HepG2 (cell line): ENCODE data around the gene WDR37. TPM values are rescaled to one million over a fixed set of nuclear protein-coding genes. Genes with fewer than 3 reads are reported as not detected.

Experiments
- ATAC-seq: fragments of 200-7000 bp; cut with Tn5 transposase; 3 replicates; pipeline ENCODE4 v1.9.1; 2020; ENCODE audit warnings: mild to moderate bottlenecking, moderate library complexity
- BruUV-seq: library from RNA; stranded (reverse); fragments of 400-500 nt; replicated peaks from 2 replicates; lab custom pipeline; 2021; lab: Mats Ljungman, UMichigan
- CTCF ChIA-PET: fragments of 300-600 bp; formaldehyde crosslinking; extraction: SDS; loops from one replicate; lab custom pipeline; 2021; ENCODE audit warnings: low total read pairs, inconsistent platforms, low intra/inter-chr PET ratio; lab: Yijun Ruan, JAX
- POLR2A ChIA-PET: fragments of 350-600 bp; sonication (Branson Sonifier 250); formaldehyde crosslinking; loops from one replicate; lab custom pipeline; 2020; ENCODE audit warnings: antibody characterized with exemption, inconsistent platforms; lab: Yijun Ruan, JAX
- DNase-seq: peaks from one replicate; pipeline ENCODE4 v3.0.0-alpha.2; 2015; ENCODE audit warnings: low spot score
- FAIRE-seq: peaks from 3 replicates; lab custom pipeline; 2011; peaks lifted over from hg19 to GRCh38; lab: Jason Lieb, UNC
- H2AFZ ChIP-seq: one replicate; pipeline ENCODE4 v1.6.1; 2011; ENCODE audit warnings: low read length, inconsistent platforms
- H3K27ac ChIP-seq: fragments of 300-600 bp; 3 replicates; pipeline ENCODE4 v1.8.0; 2011; ENCODE audit warnings: mixed run types, mild to moderate bottlenecking, mixed read lengths, low read length, inconsistent platforms; ENCODE audit not compliant: insufficient read depth; ENCODE audit errors: extremely low read length
- H3K27me3 ChIP-seq, 2 experiments: fragments of 200-600 bp in 1 of 2; 2 replicates in 1 of 2; 3 replicates in 1 of 2; pipeline versions ENCODE4 v1.6.0 to v1.8.0; 2011; ENCODE audit warnings: low read length in 2 of 2, mild to moderate bottlenecking in 2 of 2, moderate library complexity in 2 of 2, inconsistent platforms in 1 of 2; ENCODE audit not compliant: insufficient read depth in 2 of 2, control insufficient read depth in 1 of 2
- H3K36me3 ChIP-seq, 2 experiments: fragments of 200-600 bp in 1 of 2; replicated peaks in 1 of 2; 2 replicates in 1 of 2; 3 replicates in 1 of 2; pipeline versions ENCODE4 v1.5.1 to v1.8.0; 2011; ENCODE audit warnings: low read length in 2 of 2, inconsistent platforms in 1 of 2; ENCODE audit not compliant: insufficient read depth in 2 of 2, control insufficient read depth in 1 of 2
- H3K4me1 ChIP-seq: 2 replicates; pipeline ENCODE4 v1.5.1; 2012; ENCODE audit warnings: low read length, inconsistent platforms; ENCODE audit not compliant: insufficient read depth
- H3K4me2 ChIP-seq: 2 replicates; pipeline ENCODE4 v1.6.0; 2011; ENCODE audit warnings: low read depth, low read length, inconsistent platforms
- H3K4me3 ChIP-seq, 3 experiments: fragments of 200-600 bp in 1 of 3; sonication (generic), shearing (Covaris generic) in 1 of 3; replicated peaks in 1 of 3; 2 replicates each; pipeline ENCODE4 v1.5.1; 2011 to 2016; ENCODE audit warnings: low read length in 3 of 3, inconsistent platforms in 2 of 3, low read depth in 2 of 3, mild to moderate bottlenecking in 2 of 3, control low read depth in 1 of 3, mixed read lengths in 1 of 3; ENCODE audit not compliant: insufficient read depth in 1 of 3
- H3K79me2 ChIP-seq: one replicate; pipeline ENCODE4 v1.6.1; 2011; ENCODE audit warnings: low read length, inconsistent platforms; ENCODE audit not compliant: insufficient read depth
- H3K9ac ChIP-seq: 2 replicates; pipeline ENCODE4 v1.6.0; 2011; ENCODE audit warnings: mild to moderate bottlenecking, low read depth, low read length, inconsistent platforms; ENCODE audit not compliant: insufficient read depth
- H3K9me3 ChIP-seq: 2 replicates; pipeline ENCODE4 v1.5.1; 2012; ENCODE audit warnings: mild to moderate bottlenecking, low read length
- H4K20me1 ChIP-seq: 2 replicates; pipeline ENCODE4 v1.6.0; 2011; ENCODE audit warnings: inconsistent platforms, mild to moderate bottlenecking, low read length, moderate library complexity; ENCODE audit not compliant: insufficient read depth
- HNRNPL ChIP-seq: fragments of 200-400 bp; formaldehyde crosslinking; IDR thresholded peaks from 2 replicates; pipeline ENCODE4 v1.6.1; 2017; ENCODE audit warnings: mild to moderate bottlenecking, low read depth, low read length
- ZBTB42 ChIP-seq: sonication (generic); formaldehyde crosslinking; IDR thresholded peaks from 2 replicates; pipeline ENCODE4 v1.5.0; 2020; ENCODE audit warnings: mild to moderate bottlenecking, missing genetic modification reagents
- ZNF792 ChIP-seq: IDR thresholded peaks from 2 replicates; pipeline ENCODE4 v1.6.1; 2016
- ZNF83 ChIP-seq: sonication (generic); formaldehyde crosslinking; IDR thresholded peaks from 2 replicates; pipeline ENCODE4 v1.4.0; 2020; ENCODE audit warnings: missing genetic modification reagents, mild to moderate bottlenecking, borderline replicate concordance
- WGBS: methylation state at CpG from one replicate; pipeline ENCODE4 v1.1.6; 2017; ENCODE audit warnings: low lambda C conversion rate; 5-methylcytosine and 5-hydroxymethylcytosine counted together
- in situ Hi-C: cut with HindIII; loops from 2 replicates; pipeline ENCODE4 v1.10.0; 2017; ENCODE audit warnings: low pct_unique_long_range_greater_than_20kb; ENCODE audit not compliant: extremely low pct_ligation_motif_present
- intact Hi-C: fragments of 100-400 bp; cut with micrococcal nuclease; formaldehyde crosslinking; loops from one replicate; pipeline ENCODE4 v1.10.0; 2022; ENCODE audit not compliant: unreplicated experiment
- polyA plus RNA-seq, 8 experiments: library from polyadenylated mRNA; depleted of rRNA in 3 of 8; stranded (reverse) in 7 of 8; unstranded in 1 of 8; fragments of >200 nt; fragmentation: Illumina TruSeq in 4 of 8; extraction: Trizol in 4 of 8; gene quantifications; 2 replicates each; pipeline versions ENCODE4 v1.2.1 to v1.2.3, GENCODE V29; 2011 to 2016; ENCODE audit warnings: low read depth in 4 of 8, missing spikeins in 1 of 8, mixed read lengths in 1 of 8; ENCODE audit not compliant: insufficient read depth in 1 of 8
- total RNA-seq, 5 experiments: library from RNA; depleted of rRNA; stranded (reverse); fragments of >200 nt; fragmentation: Illumina TruSeq; extraction: Trizol; gene quantifications; 2 replicates each; pipeline ENCODE4 v1.2.3, GENCODE V29; 2016; ENCODE audit warnings: low read depth in 1 of 5
- TF ChIP-seq, protein P1 (sequence below): sonication (generic); formaldehyde crosslinking; IDR thresholded peaks from 2 replicates; pipeline ENCODE4 v1.5.0; 2020; ENCODE audit warnings: mild to moderate bottlenecking, missing genetic modification reagents
- TF ChIP-seq, protein P2 (sequence below): sonication (generic); formaldehyde crosslinking; IDR thresholded peaks from 2 replicates; pipeline ENCODE4 v1.4.0; 2020; ENCODE audit warnings: missing genetic modification reagents
- TF ChIP-seq, protein P3 (sequence below): sonication (generic); formaldehyde crosslinking; IDR thresholded peaks from 2 replicates; pipeline ENCODE4 v1.4.0; 2020; ENCODE audit warnings: mild to moderate bottlenecking, missing genetic modification reagents

The WDR37 gene
- total and polyA plus RNA-seq, 2 of the 13 experiments (the other 11 are each of a cell fraction or from before 2014, with no cell fraction given) = 5.9 to 7.5 TPM

DNA sequence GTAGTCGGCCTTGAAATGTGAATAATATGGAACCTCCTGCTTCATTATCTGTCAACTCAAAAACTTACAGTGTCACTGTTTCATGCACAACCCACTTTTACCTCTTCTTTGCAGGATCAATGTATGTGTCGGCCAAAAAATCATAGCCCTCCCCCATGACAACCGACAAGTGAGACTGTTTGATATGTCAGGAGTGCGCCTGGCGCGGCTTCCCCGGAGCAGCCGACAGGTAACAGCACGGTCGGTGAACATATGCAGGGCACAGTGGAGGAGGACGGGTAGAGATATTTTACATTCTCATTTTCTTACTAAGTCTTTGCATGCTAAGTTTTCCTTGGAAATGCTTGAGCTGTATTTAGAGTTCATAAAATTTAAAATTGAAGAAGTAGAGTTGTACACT lies 68.6 kb downstream of the WDR37 start (continued):
- TF ChIP-seq, protein P1, sequence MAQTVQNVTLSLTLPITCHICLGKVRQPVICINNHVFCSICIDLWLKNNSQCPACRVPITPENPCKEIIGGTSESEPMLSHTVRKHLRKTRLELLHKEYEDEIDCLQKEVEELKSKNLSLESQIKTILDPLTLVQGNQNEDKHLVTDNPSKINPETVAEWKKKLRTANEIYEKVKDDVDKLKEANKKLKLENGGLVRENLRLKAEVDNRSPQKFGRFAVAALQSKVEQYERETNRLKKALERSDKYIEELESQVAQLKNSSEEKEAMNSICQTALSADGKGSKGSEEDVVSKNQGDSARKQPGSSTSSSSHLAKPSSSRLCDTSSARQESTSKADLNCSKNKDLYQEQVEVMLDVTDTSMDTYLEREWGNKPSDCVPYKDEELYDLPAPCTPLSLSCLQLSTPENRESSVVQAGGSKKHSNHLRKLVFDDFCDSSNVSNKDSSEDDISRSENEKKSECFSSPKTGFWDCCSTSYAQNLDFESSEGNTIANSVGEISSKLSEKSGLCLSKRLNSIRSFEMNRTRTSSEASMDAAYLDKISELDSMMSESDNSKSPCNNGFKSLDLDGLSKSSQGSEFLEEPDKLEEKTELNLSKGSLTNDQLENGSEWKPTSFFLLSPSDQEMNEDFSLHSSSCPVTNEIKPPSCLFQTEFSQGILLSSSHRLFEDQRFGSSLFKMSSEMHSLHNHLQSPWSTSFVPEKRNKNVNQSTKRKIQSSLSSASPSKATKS = no peak
- TF ChIP-seq, protein P2, sequence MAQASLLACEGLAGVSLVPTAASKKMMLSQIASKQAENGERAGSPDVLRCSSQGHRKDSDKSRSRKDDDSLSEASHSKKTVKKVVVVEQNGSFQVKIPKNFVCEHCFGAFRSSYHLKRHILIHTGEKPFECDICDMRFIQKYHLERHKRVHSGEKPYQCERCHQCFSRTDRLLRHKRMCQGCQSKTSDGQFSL (CRISPR knock-in tag) = no peak

DNA sequence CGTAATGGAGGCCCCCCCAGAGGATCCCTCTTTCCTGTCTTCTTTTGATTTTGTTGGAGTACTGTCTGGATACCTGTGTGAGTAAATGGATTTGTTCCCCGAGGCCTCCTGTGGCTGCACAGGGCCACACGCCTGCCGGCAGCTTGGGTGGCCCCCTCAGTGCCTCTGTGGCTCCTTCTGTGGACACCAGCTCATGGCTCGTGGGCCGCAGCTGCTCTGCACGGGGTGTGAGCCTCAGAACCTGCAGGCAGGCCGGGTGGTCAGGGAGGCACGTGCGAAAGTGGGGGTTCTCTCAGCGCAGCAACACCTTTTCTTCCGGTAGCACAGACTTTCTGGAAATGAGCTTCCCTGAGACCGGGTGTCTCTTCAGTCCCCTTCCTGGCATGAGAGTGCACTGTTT lies 70.3 kb downstream of the WDR37 start:
- peaks cover 25 to 78% of the 10 kb centered on the region in 2 experiments; a peak in 4 of 5 replicates for H3K36me3 ChIP-seq
- no peaks in the 10 kb centered on the region for H3K27me3 ChIP-seq
- DNase-seq = no peak
- WGBS = 94% methylated on average over 12 of the region's 13 CpGs
- H3K4me1 ChIP-seq = no peaks in the 10 kb centered on the region
- FAIRE-seq = no peak
- no peaks in the 10 kb centered on the region for H3K9me3 ChIP-seq
- no peaks in the 10 kb centered on the region for H4K20me1 ChIP-seq
- no peak overlapping the region for H3K9ac ChIP-seq
- no peak overlapping the region for H2AFZ ChIP-seq
- ChIA-PET POLR2A (no interaction called here), CTCF (no interaction called here)
- in situ Hi-C loops (no loop called here), intact Hi-C loops (no loop called here)
- no peak overlapping the region for H3K27ac ChIP-seq
- H3K4me3 ChIP-seq = no peak overlapping the region
- no peak for ATAC-seq
- BruUV-seq = no TSS peak
- no peak overlapping the region for H3K4me2 ChIP-seq
- H3K79me2 ChIP-seq = no peaks in the 10 kb centered on the region
- no peak for TF ChIP-seq ZBTB42 (CRISPR knock-in tag)
- no peak for TF ChIP-seq ZNF792 (CRISPR knock-in tag)
- TF ChIP-seq ZNF83 (CRISPR knock-in tag) = no peak
- TF ChIP-seq HNRNPL = no peak
- TF ChIP-seq, protein P3, sequence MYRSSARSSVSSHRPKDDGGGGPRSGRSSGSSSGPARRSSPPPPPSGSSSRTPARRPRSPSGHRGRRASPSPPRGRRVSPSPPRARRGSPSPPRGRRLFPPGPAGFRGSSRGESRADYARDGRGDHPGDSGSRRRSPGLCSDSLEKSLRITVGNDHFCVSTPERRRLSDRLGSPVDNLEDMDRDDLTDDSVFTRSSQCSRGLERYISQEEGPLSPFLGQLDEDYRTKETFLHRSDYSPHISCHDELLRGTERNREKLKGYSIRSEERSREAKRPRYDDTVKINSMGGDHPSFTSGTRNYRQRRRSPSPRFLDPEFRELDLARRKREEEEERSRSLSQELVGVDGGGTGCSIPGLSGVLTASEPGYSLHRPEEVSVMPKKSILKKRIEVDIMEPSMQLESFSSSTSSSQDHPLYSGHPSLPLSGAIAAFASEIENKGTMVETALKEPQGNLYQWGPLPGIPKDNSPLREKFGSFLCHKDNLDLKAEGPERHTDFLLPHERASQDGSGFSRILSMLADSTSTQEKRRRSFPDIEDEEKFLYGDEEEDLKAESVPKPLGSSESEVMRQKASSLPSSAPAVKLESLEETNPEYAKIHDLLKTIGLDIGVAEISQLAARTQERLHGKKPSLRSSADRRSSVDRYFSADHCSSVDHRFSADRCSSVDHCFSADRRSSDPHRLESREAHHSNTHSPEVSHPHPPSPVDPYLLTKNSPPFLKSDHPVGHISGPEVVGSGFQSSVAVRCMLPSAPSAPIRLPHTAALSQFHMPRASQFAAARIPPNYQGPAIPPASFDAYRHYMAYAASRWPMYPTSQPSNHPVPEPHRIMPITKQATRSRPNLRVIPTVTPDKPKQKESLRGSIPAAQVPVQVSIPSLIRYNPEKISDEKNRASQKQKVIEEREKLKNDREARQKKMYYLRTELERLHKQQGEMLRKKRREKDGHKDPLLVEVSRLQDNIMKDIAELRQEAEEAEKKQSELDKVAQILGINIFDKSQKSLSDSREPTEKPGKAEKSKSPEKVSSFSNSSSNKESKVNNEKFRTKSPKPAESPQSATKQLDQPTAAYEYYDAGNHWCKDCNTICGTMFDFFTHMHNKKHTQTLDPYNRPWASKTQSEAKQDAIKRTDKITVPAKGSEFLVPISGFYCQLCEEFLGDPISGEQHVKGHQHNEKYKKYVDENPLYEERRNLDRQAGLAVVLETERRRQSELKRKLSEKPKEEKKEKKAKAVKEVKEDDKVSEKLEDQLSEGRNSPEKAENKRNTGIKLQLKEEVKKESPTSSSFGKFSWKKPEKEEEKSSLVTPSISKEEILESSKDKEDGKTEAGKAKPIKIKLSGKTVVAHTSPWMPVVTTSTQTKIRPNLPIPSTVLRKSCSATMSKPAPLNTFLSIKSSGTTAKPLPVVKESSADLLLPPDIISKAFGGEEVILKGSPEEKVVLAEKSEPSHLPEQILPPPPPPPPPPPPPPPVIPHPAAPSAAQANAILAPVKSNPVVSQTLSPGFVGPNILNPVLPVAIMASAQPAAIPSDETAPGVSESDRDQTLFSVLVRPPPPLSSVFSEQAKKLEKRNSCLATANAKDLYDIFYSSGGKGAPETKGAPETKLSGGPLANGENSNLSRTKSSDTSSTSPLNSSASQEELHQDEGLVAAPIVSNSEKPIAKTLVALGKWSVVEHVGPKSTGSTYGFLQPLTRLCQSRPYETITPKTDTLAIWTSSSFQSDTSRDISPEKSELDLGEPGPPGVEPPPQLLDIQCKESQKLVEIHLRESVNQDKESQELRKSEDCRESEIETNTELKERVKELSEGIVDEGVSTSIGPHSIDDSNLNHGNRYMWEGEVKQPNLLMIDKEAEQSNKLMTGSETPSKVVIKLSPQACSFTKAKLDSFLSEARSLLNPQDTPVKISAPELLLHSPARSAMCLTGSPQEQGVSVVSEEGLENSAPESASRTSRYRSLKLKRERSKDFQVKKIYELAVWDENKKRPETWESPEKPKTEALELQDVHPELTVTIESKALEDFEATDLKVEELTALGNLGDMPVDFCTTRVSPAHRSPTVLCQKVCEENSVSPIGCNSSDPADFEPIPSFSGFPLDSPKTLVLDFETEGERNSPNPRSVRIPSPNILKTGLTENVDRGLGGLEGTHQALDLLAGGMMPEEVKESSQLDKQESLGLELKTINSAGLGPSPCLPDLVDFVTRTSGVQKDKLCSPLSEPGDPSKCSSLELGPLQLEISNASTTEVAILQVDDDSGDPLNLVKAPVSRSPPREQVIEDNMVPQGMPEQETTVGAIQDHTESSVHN (CRISPR knock-in tag) = no peak
